Left hindlimb (tissue), 1 donor: ENCODE data around the gene IGF2BP1.
"Not testable (repeated sequence)": the region's sequence is repeated elsewhere in the genome, so short reads cannot be mapped to it uniquely, and the experiment has no call there.

ENCODE experiments used
- DNase-seq: peaks from one replicate; pipeline ENCODE4 v3.0.0-alpha.2; 2018

The IGF2BP1 gene

DNA sequence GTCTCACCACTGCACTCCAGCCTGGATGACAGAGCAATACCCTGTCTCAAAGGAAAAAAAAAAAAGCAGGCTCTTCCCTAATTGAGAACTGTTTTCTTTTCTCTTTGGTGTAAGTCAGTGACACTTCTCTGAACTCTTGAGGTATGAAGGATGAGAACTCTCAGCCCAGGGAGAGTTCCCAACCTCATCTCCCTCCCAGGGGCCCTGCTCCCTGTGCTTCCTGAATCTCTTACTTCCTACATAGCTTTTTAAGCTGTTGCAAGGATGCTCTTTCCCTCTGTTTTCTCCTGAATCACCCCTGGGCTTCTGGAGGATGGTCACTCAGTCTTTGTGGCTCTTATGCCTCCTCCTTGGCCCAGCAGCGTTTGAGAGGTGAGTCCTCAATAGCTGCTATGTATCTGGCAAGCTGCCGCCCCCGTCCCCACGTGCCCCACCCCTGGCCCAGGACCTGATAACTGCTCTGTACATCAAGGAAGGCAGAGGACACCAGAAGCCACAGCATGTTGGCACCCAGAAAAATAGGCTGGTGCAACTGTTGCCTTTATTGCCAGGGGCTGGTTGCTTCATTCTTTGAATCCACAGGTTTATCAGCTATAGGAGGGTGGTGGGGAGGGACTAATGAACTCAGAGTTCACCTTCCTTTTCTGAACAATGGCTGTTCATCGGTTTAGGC lies 24.0 kb downstream of the IGF2BP1 start:
- no peak for DNase-seq

DNA sequence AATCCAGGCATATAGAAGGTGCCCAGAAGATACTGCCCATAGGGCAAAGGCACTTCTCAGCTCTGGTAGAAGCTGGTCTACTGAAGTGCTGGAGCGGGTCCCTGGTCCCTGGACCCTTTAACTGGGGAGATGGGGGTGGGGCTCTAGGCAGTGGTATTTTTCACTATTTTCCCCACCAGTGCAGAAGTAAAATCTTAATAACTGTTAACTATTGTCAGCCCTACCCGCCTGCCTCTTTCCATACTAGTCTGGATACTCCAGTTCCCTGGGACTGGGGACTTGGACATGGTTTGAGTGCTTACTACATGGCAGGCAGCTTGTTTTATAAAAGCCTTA lies 24.6 kb downstream of the IGF2BP1 start:
- DNase-seq = no peak

DNA sequence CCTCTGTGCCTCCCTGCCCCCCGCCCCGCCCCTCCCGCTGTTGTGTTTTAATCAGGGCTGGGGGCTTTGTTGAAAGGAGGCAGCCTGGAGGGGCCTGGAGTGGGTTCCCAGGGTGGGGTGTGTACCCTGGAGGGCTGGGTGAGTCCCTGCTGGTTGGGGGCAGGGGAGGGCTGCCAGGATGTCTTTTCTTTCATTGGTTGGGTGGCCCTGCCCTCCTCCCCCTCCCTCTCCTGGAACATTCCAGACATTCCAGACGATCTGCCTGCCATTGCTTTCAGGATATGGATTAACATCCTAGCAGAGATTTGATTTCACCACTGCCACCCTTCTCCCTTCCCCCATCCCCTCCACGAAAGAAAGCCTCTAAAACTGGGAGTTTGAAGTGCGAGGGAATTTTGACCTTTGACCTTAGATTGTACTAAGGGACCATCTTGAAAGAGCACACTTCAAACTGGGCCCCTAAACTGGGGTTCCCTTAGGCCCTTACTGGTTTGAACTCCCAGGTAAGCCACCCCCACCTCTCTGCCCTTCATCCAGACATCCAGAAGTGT lies 25.3 kb downstream of the IGF2BP1 start:
- peak; percentile 51 for DNase-seq

DNA sequence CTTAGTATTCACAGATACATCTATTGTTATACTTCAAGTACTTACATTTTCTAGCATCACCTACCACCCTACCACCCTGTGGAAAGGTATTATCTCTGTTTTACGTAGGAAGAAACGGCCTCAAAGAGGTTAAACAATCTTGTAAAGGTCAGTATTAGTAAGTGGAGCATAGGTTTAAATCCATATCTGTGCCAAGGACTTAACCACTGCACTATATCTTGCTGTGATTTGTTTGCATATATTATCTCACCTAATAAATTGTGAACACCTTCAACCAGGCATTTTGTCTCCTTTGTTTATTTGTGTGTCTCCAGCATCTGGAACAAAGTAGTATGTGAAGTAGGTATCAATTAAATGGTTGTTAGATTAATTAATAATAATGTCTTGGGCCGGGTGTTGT lies 27.3 kb downstream of the IGF2BP1 start:
- DNase-seq = no peak

DNA sequence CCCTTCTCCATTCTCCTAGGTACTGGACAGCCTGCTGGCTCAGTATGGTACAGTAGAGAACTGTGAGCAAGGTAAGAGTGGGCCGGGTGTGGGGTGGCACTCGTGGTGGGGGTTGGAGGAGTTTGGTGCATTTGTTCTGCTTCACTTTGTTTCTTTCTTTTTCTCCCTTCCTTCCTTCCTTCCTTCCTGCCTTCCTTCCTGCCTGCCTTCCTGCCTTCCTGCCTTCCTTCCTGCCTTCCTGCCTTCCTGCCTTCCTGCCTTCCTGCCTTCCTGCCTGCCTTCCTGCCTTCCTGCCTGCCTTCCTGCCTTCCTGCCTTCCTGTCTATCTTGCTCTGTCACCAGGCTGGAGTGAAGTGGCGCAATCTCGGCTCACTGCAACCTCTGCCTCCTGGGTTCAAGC lies 29.3 kb downstream of the IGF2BP1 start:
- not testable (repeated sequence) for DNase-seq

DNA sequence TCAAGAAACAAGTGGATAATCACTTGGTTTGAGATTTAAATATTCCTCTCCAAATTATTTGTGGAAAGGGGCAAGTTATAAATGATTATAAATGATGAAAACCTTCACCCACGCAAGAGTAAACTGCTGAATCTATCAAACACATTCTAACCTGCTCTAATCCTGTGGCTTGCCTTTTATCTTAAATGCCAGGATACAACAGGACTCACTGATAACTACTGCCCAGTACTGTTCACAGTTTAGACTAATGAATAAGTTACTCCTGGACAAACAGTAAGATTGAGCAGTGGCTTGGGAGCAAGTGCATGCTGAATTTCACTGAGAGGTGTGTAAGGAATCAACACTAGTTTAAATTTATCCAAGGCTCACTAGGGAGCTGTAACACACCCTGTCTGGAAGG lies 31.1 kb downstream of the IGF2BP1 start:
- no peak for DNase-seq

DNA sequence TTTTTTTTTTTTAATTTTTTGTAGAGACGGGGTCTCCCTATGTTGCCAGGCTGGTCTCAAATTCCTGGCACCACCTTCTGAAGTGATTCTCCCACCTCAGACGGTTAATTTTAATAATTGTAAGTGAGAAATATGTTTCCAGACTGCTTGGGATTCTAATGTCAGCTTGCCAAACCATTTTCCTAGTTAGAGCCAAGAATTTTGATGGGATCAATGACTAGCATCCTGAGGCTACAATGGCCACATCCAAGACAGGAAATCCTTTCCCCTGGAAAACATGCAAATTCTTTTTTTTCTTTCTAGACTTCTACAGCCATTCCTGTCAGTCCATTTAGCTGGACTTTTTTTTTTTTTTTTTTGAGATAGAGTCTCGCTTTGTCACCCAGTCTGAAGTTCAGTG lies 32.6 kb downstream of the IGF2BP1 start:
- no peak for DNase-seq

DNA sequence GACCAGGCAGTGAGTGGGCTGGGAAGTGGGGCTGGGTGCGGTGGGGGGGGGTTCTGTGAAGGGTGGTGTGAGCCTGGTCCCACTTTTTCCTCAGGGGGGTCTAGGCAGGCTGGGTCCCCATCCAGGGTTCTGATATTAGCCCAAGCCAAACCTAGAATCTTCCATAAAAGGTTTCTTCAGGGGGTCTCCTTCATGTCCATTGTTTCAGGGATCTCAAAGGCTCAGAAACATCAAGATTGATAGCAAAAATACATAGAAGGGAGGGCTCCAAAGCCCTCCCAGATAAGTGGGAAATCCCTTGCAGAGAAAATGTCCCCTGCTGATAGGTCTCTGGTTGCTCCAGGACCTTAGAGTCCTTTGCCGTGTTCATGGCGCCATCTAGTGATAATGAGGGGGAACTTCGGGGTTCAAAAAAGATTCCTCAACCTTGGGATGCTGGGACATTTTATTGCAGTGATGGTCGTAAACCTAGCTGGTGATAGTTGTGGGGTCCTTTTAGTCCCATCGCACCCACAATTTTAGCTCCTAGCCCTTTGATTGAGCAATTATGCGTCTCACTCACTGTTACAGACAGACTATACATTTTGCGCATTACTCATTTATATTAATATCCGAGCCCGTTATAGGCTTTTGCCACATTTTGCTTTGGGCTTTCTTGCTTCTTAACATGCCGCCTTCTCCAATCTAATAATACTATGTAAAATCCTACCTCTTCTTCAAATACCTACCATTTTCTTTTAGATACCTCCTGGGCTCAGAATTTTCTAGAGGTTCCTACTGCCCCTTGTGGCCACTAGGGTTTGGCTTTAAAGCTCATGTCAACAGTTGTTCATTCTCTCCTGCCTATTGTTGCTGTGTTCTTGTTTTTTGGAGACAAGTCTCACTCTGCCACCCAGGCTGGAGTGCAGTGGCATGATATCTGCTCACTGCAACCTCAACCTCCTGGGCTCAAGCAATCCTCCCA lies 35.1 kb downstream of the IGF2BP1 start:
- DNase-seq = peak; percentile 70

DNA sequence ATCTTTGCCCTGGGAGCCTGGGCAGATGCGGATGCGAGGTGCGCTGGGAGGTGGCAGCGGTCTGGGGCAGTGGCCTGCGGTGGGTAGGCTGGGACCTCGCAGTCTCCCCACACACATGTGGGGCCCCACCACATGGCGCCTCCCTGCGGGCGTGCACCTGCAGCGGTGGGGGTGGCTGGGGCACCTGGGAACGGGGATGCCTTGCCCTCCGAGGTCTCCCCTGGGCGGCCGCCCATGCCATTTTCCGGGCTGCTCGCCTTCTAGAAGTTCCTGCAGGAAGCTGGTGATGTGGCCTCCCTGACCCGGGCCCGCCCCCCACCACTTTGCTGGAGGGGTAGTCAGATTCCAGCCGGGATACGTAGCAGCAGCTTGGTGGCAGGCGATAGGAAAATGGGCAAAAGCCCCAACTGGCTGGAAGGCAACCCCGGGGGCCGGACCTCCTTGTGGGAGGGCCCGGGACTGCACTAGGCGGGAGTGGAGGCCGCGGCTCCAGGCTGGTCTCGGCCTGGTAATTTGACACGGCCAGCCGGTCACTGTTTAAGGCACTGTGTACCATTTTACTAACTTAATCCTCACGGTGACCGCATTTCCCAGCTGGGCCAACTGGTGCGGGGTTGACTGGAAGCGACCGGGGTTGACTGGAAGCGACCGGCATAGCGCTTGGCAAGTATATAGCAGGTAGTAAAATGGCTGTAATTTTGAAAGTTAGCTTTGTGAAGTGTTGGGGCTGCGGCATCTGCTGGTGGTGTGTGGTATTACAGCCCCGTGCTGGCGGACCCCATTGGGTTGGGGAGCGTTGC lies 38.5 kb downstream of the IGF2BP1 start:
- peak; percentile 85 for DNase-seq

DNA sequence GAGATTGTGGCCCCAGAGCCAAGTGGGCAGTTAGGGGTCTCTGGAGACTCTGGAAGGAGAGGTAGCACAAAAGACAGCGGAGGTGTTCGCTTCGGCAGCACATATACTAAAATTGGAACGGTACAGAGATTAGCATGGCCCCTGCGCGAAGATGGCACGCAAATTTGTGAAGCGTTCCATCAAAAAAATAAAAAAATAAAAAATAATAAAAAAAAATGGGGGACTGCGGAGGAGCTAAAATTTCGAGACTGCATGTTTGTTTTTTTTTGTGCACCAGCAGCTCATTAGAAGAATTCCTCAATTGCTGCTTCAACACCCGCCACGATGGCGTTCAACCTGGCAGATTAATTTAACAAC lies 39.1 kb downstream of the IGF2BP1 start:
- DNase-seq = no peak

DNA sequence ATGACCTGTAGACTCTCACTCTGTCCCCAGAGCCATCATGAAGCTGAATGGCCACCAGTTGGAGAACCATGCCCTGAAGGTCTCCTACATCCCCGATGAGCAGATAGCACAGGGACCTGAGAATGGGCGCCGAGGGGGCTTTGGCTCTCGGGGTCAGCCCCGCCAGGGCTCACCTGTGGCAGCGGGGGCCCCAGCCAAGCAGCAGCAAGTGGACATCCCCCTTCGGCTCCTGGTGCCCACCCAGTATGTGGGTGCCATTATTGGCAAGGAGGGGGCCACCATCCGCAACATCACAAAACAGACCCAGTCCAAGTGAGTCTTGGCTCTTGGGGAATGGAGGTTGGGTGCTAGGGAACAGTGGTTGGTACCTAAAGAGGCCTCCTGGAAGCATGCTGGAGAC lies 41.0 kb downstream of the IGF2BP1 start:
- no peak for DNase-seq

DNA sequence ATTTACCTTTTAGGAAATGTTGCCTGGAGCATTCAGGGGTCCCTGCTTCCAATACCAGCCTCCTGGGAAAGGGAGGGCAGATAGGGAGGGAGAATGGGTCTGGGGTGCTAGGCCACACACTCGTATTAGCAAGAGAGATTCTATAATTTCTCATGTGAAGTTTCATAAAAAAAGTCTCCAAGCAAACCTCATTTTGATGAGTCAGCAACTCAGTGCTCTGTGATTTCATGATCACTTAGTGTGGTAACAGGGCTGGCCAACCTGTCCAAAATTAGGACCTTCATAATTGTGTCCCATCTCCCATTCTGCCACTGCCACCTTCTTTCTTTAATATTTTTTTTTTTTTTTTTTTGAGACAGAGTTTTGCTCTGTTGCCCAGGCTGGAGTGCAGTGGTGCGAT lies 41.4 kb downstream of the IGF2BP1 start:
- DNase-seq = no peak

DNA sequence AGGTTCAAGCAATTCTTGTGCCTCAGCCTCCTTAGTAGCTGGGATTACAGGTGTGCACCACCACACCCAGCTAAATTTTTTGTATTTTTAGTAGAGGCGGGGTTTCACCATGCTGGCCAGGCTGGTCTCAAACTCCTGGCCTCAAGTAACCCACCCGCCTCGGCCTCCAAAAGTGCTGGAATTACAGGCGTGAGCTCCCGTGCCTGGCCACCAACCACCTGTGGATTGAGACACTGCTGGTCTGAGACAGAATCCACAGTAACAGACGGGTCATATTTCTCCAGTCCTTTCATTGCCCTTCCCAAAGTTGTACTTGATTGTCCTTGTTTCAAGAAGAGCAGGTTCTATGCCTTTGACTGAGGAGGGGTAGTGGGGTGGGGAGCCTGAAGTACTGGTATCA lies 42.3 kb downstream of the IGF2BP1 start:
- DNase-seq = not testable (repeated sequence)

DNA sequence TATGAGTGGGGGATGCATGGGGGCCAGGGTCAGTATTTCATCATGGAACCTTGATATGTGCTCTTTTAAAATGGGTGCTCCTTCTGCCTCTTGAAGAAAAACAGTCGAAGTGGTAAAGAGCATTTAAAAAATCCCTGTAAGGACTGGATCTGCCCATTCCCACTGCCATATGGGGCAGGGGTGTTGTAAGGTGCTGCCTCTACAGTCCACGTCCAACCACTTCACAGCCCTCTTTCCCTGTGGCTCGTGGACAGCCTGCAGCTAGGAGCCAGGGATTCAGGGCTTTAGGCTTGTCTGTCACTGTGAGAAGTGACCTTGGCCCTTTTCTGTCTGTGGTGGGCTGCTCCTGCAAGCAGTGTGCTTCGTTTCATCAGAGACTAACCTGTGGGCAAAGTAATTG lies 44.3 kb downstream of the IGF2BP1 start:
- no peak for DNase-seq

DNA sequence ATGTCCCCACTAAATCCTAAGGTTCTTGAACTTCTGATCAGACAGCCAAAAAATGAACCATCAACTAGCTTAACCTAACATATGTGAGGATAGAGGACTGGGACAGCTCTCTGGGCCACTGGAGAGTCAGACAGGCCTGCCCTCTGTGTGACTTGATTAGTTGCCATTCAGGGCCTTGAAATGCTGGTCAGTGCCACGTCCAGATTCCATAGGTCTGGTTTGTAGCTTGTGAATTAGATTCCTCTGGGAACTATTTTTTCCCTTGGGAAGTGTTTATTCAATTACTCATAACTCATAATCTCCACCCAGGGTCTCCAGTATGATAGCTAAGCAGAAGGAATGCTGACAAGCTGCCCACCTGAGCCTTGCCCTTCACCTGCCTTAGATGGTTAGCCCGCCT lies 48.2 kb downstream of the IGF2BP1 start:
- DNase-seq = no peak

DNA sequence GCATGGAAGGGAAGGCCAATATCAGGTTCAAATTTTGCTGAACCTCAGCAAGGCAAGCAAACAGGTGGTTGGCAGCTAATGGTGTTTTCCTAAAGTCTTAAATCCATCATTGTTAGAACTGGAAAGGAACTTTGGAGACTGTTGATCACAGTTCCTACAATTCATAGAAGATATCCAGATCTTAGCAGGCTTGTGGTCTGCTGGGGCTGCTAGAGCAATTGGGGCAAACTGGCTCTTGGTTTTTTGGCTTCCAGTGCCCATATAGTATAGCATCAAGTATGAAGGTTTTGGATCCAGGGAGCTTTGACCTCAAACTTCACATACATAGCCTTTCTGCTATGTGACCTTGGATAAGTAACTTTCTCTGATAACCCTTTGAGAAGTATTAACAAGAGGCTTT lies 49.7 kb downstream of the IGF2BP1 start:
- no peak for DNase-seq

DNA sequence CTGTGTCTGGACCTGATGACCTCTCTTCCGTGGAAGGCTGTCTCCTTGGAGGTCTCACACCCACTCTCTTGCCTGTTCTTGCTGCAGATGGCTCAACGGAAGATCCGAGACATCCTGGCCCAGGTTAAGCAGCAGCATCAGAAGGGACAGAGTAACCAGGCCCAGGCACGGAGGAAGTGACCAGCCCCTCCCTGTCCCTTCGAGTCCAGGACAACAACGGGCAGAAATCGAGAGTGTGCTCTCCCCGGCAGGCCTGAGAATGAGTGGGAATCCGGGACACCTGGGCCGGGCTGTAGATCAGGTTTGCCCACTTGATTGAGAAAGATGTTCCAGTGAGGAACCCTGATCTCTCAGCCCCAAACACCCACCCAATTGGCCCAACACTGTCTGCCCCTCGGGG lies 52.1 kb downstream of the IGF2BP1 start:
- no peak for DNase-seq

DNA sequence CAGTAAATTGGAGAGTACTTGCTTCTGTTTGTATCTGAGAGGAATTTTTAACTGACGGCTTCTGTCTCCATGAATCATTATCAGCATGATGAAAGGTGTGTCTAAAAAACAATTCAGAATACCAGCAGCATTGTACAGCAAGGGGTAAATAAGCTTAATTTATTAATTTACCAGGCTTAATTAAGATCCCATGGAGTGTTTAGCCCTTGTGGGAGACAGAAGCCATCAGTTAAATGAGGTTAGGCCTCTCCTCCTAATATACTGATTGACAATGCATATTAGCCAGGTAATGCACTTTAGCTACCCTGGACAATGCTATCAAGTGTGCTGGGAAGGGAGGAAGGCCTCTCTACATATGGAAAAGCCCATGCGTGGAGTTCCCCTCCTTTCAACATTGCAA lies 53.4 kb downstream of the IGF2BP1 start:
- no peak for DNase-seq

DNA sequence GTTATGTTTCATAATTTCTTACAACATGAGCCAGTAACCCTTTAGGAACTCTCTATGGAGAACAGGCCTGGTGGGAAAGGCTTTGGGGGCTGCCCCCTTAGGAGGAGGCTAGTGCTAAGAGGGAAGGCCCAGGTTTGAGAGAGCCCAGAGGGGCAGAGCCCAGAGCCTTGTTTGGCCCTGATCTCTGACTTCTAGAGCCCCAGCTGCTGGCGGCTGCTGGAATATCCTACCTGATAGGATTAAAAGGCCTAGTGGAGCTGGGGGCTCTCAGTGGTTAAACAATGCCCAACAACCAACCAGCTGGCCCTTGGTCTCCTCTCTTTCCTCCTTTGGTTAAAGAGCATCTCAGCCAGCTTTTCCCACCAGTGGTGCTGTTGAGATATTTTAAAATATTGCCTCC lies 54.1 kb downstream of the IGF2BP1 start:
- no peak for DNase-seq

DNA sequence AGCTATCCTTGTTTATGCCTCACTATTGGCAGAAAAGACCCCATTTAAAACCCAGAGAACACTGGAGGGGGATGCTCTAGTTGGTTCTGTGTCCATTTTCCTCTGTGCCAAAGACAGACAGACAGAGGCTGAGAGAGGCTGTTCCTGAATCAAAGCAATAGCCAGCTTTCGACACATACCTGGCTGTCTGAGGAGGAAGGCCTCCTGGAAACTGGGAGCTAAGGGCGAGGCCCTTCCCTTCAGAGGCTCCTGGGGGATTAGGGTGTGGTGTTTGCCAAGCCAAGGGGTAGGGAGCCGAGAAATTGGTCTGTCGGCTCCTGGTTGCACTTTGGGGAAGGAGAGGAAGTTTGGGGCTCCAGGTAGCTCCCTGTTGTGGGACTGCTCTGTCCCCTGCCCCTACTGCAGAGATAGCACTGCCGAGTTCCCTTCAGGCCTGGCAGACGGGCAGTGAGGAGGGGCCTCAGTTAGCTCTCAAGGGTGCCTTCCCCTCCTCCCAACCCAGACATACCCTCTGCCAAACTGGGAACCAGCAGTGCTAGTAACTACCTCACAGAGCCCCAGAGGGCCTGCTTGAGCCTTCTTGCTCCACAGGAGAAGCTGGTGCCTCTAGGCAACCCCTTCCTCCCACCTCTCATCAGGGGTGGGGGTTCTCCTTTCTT lies 56.1 kb downstream of the IGF2BP1 start:
- DNase-seq = no peak

DNA sequence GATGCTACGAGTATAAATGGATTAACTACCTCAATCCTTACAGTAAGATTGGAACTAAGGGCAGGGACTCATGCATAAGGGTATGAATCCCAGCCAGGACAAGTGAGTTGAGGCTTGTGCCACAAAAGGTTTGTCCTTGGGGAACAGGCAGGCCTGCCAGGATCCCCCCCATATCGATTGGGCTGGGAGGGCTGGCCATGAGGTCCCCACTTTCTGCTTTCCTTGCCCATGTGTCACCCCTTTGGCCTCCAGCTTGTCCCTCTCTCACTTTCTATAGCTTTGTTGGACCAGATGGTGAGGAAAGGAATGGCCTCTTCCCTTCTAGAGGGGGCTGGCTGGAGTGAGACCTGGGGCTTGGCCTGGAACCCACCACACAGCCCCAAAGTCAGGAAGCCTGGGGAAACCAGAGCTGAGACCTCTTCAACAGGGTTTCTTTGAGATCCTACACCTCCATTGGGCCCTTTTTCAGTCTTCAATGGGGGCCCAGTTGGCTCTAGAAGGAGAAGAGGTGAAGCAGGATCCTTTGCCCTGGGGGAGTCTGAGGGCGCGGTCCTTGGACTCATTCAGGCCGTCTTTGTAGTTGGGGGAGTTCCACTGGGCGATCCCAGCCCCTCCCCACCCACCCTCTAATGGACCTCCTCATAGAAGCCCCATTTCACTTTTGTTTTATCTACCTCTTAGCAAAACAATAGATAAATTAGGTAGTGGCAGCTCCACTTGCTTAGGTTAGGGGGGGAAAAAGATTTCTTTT lies 57.3 kb downstream of the IGF2BP1 start:
- no peak for DNase-seq
